ENCODE results near the gene FER1L5.
"Not testable (repeated sequence)": the region's sequence is repeated elsewhere in the genome, so short reads cannot be mapped to it uniquely, and the experiment has no call there.

Gene FER1L5

GRCh38 chr2:96662360-96662759 is 19.8 kb downstream of the FER1L5 start:
- POLR2A ChIA-PET = no interaction called here

GRCh38 chr2:96663177-96663576 is 20.6 kb downstream of the FER1L5 start:
- no peak for DNase-seq (ENCODE audit: extremely low spot score)
- ChIA-PET POLR2A (no interaction called here), CTCF (interaction anchor here (0.9 kb wide), 1 partner anchor 21 kb away, joined by 3 read pairs; no protein-coding TSS in a partner anchor)
- no peak for TF ChIP-seq CTCF (IDR thresholded peaks at IDR 0.05; ENCODE audit: control extremely low read depth, extremely low read depth, low read depth, missing control alignments)

More at GRCh38 chr2:96662360-96662759, 19.8 kb downstream of the FER1L5 start:
- no peak for TF ChIP-seq CTCF (IDR thresholded peaks at IDR 0.05; ENCODE audit: control extremely low read depth, extremely low read depth, low read depth, missing control alignments)
- CTCF ChIA-PET = no interaction called here
- no peak for DNase-seq (ENCODE audit: extremely low spot score)

GRCh38 chr2:96663829-96664228 is 21.3 kb downstream of the FER1L5 start:
- DNase-seq (ENCODE audit: extremely low spot score) = no peak
- no peak for TF ChIP-seq CTCF (IDR thresholded peaks at IDR 0.05; ENCODE audit: control extremely low read depth, extremely low read depth, low read depth, missing control alignments)
- CTCF ChIA-PET = interaction anchor here (0.8 to 0.9 kb wide), 2 partner anchors 20 to 274 kb away, joined by 3 read pairs; no protein-coding TSS in a partner anchor
- POLR2A ChIA-PET = no interaction called here

GRCh38 chr2:96664366-96664925 is 21.9 kb downstream of the FER1L5 start:
- CTCF ChIA-PET = interaction anchor here (0.8 kb wide), 1 partner anchor 273 kb away, joined by 3 read pairs; no protein-coding TSS in a partner anchor
- POLR2A ChIA-PET = no interaction called here
- DNase-seq (ENCODE audit: extremely low spot score) = no peak
- no peak for TF ChIP-seq CTCF (IDR thresholded peaks at IDR 0.05; ENCODE audit: control extremely low read depth, extremely low read depth, low read depth, missing control alignments)

- TF ChIP-seq CTCF (IDR thresholded peaks at IDR 0.05; ENCODE audit: control extremely low read depth, extremely low read depth, low read depth, missing control alignments) = no peak
- no peak for DNase-seq (ENCODE audit: extremely low spot score)
- CTCF ChIA-PET = no interaction called here
- POLR2A ChIA-PET = no interaction called here
Observed at GRCh38 chr2:96665083-96665569, 22.6 kb downstream of the FER1L5 start.

DNA sequence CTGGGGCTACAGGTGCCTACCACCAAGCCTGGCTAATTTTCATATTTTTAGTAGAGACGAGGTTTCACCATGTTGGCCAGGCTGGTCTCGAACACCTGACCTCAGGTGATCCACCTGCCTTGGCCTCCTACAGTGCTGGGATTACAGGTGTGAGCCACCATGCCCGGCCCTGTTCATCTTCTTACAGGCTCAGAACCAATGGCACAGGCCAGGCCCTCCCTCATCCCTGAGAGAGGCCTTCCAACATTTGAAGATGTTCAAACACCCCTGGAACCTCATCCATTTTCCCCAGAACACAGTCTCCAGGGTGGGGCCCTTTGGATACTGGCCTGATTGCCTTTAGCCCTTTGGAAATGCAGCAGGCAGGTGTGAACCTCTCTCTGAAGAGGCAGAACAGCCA is 23.2 kb downstream of the FER1L5 start:
- CTCF ChIA-PET; DNase-seq (ENCODE audit: extremely low spot score); POLR2A ChIA-PET: not testable (repeated sequence)

GRCh38 chr2:96668771-96669170 is 26.2 kb downstream of the FER1L5 start:
- TF ChIP-seq CTCF (IDR thresholded peaks at IDR 0.05; ENCODE audit: control extremely low read depth, extremely low read depth, low read depth, missing control alignments) = no peak
- DNase-seq (ENCODE audit: extremely low spot score) = no peak
- ChIA-PET POLR2A (no interaction called here), CTCF (no interaction called here)

Data from GM10248 (cell line).